HCT116 (cell line): Measurements from ENCODE around the gene RTKN2.

ENCODE experiments used
- EZH2 ChIP-seq: fragments of 200-600 bp; sonication (generic); IDR thresholded peaks from 2 replicates; pipeline ENCODE4 v1.6.1; 2017; ENCODE audit warnings: antibody characterized with exemption, mixed run types
- TF ChIP-seq, protein P1 (sequence below), 3 experiments: fragments of 200-600 bp in 1 of 3; sonication (generic) in 1 of 3; IDR thresholded peaks in 2 of 3; conservative IDR thresholded peaks in 1 of 3; 2 replicates each; pipeline ENCODE4 v1.5.1; 2012 to 2017; ENCODE audit warnings: low read depth in 2 of 3, low read length in 2 of 3, antibody characterized with exemption in 1 of 3, borderline replicate concordance in 1 of 3, control low read depth in 1 of 3, mild to moderate bottlenecking in 1 of 3, mixed read lengths in 1 of 3, mixed run types in 1 of 3, moderate library complexity in 1 of 3; ENCODE audit not compliant: insufficient read depth in 1 of 3

DNA sequence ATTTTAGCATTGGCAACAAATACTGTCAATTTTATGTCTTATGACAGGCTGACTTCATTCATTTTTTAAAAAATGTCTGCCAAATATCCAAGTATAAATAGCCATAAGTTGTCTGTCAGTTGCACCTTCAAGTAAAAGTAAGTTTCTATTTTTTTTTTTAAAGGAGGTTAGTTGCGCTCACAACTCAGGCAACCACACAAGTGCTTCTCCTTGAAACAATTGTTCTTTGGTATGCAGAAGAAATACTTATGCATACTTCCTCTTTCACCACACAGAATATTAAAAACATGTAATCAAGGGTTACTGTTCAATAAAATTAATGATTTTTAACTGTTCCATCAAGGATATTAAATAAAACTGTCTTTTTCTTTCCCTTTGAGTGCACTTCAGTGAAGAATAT lies 97.9 kb downstream of the RTKN2 start:
- TF ChIP-seq, protein P1, sequence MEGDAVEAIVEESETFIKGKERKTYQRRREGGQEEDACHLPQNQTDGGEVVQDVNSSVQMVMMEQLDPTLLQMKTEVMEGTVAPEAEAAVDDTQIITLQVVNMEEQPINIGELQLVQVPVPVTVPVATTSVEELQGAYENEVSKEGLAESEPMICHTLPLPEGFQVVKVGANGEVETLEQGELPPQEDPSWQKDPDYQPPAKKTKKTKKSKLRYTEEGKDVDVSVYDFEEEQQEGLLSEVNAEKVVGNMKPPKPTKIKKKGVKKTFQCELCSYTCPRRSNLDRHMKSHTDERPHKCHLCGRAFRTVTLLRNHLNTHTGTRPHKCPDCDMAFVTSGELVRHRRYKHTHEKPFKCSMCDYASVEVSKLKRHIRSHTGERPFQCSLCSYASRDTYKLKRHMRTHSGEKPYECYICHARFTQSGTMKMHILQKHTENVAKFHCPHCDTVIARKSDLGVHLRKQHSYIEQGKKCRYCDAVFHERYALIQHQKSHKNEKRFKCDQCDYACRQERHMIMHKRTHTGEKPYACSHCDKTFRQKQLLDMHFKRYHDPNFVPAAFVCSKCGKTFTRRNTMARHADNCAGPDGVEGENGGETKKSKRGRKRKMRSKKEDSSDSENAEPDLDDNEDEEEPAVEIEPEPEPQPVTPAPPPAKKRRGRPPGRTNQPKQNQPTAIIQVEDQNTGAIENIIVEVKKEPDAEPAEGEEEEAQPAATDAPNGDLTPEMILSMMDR (IDR thresholded peaks at IDR 0.05 in 2 of 3, conservative IDR thresholded peaks at IDR 0.05 in 1 of 3; ENCODE audit: borderline replicate concordance in 1 of 3, insufficient read depth in 1 of 3, low read depth in 2 of 3, low read length in 2 of 3), result no peak
- no peak for TF ChIP-seq EZH2
